Caki2 (cell line): ENCODE measurements around the gene NUTF2. TPM values are rescaled to one million over a fixed set of nuclear protein-coding genes. Genes with fewer than 3 reads are reported as not detected.
"Not testable (repeated sequence)": the region's sequence is repeated elsewhere in the genome, so short reads cannot be mapped to it uniquely, and the experiment has no call there.

Experiments used
- DNase-seq: peaks from one replicate; pipeline ENCODE4 v3.0.0-alpha.2; 2015; ENCODE audit warnings: low read depth
- in situ Hi-C: cut with HindIII; loops from 2 replicates; pipeline ENCODE4 v1.10.0; 2016; ENCODE audit warnings: low sequenced_read_pairs, low pct_unique_long_range_greater_than_20kb, mixed read lengths
- total RNA-seq: library from RNA; depleted of rRNA; stranded (reverse); fragments of >200 nt; shearing (Covaris generic); gene quantifications from 2 replicates; pipeline ENCODE4 v1.2.3, GENCODE V29; 2014; ENCODE audit warnings: low replicate concordance

Gene NUTF2
- total RNA-seq, 1 experiment from 2014 or later = 242 TPM

DNA sequence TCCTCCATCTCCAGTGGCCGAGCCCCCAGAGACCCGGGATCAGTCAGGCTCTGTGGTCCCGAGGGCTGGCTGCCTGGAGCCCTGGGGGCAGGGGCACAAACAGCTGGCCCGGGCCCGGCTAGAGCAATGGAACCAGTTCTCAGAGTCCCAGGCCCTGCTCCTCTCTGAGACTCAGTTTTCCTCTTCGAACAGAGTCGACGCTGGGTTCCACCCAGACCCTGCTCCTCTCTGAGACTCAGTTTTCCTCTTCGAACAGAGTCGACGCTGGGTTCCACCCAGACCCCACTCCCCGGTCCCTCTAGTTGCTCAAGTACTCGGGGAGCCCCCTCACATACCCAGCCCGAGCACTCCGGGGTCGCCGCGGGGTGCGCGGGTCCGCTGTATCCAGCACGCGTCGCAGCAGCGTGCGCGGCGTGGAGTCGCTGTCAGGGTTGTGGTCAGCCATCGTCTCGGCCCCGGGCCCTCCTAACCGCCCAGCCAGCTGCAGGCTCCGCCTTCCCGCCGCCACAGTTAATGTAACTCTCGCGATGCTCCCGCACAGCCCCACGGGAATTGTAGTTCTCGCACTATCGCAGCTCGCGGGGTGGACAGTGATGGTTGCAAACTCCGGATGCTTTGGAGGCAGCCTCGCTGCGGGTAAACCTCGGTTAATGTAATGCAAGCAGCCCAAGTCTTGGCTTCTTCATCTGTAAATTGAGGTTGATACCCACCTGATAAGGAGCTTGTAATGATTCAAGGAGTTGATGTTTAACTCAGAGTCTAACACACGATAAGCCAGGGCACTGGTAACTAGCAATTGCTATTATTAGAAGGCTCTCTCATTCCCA, 13.1 kb upstream of the NUTF2 start:
- DNase-seq = peak; percentile 80
- in situ Hi-C loops = no loop called here

DNA sequence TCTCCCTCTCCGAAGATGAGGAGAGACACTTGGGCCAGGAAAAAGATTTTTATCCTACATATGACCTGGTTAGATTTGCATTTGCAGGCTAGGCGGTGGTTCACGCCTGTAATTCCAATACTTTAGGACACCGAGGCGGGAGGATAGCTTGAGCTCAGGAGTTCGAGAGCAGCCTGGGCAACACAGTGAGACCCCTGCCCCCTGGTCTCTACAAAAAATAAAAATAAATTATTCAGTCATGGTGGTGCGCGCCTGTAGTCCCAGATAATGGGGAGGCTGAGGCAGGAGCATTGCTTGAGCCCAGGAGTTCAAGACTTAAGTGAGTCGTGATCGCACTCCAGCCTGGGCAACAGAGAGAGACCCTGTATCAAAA, 12.5 kb upstream of the NUTF2 start:
- DNase-seq = no peak
- in situ Hi-C loops = no loop called here

DNA sequence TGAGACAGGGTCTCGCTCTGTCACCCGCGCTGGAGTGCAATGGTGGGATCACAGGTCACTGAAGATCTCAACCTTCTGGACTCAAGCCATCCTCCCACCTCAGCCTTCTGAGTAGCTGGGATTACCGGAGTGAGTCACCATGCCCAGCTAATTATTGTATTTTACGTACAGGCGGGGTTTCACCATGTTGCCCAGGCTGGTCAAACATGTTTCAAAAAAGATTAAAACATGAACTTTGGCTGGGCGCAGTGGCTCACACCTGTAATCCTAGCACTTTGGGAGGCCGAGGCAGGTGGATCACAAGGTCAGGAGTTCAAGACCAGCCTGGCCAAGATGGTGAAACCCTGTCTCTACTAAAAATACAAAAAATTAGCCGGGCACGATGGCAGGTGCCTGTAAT, 9.5 kb upstream of the NUTF2 start:
- in situ Hi-C loops, DNase-seq: not testable (repeated sequence)

DNA sequence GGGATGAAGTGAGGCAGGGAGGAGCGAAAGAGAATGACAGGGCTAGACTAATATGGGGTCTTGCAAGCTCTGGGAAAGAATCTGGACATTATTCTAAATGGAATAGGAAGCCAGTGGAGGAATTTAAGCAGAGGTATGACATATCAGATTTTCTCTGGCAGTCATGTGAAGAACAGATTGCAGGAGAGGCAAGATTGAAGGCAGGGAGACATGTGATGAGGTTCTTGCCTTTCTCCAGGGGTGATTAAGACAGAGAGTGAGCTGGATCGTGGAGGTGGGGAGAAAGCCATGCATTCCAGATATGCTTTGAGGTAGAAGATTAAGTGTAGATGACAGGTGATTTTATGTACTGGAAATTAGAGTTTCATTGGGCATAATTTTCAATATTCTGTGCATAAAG, 8.9 kb upstream of the NUTF2 start:
- in situ Hi-C loops = no loop called here
- DNase-seq = no peak

DNA sequence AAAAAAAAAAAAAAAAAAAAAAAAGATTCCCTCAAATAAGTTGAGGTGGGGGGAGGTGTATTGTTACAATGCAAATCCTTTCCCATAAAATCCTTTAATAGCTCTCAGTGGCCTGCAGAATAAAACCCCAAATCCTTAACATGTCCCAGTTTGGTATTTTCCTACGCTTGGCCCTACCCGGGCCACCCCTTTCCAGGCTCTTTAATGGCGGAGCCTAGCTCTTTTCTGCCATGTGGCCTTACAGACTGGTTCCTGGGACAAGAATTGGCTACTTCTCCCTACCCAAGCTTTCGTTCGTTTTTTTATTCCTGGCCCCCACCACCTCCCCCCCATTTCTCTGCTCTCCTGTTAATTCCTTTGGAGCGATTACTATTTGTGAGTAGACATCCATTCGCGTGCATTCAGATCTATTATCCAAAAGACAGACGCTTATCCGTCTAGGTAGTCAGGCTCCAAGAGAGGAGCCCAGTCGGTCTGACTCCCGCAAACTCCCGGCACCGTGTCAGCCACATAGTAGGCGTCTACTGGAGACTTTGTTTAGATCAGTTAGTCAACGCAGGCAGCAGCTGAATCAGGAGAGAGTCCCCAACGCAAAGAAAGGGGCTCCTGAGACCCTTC, 5.4 kb upstream of the NUTF2 start:
- in situ Hi-C loops = no loop called here

DNA sequence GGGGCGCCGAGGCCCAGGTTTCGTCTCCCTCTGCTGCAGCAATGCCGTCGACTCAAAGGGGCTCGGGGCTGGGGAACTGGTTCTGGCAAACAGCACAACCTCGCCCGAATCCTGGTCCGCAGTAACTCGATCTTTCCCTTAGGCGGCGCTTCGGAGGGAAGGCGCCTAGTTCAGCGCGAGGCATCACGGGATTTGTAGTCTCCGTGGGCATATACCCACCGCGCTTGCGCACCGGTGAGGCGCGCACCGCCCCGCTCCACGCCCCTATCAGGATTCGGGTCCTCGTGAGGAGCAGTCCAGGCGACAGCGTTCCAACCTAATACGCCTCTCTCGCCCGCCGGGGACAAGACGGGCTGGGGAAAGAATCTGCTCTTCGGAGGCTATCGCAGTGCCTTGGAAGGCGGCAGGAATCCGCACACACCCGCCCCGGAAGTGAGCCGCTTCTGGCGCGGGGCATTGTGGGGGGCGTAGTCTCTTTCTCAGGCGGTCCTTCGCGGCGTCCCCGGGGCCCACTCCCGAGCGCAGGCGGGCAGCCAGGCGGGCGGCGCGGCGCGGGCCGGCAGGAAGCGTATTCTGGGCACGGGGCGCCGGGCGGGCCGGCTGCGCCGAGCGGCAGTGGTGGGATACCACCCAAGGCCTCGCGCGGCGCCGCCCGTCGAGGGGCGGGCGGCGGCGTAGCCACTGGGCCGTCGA, 4.8 kb upstream of the NUTF2 start, which contains the start of gene THAP11:
TSS of gene THAP11 (plus strand) at position 505 of the 693 bp plus-strand sequence. CDS start 235 bp downstream, outside the sequence.
- peak; percentile 91 for DNase-seq
- in situ Hi-C loops = no loop called here

More for the DNA sequence above, 5.4 kb upstream of the NUTF2 start:
- DNase-seq = no peak

DNA sequence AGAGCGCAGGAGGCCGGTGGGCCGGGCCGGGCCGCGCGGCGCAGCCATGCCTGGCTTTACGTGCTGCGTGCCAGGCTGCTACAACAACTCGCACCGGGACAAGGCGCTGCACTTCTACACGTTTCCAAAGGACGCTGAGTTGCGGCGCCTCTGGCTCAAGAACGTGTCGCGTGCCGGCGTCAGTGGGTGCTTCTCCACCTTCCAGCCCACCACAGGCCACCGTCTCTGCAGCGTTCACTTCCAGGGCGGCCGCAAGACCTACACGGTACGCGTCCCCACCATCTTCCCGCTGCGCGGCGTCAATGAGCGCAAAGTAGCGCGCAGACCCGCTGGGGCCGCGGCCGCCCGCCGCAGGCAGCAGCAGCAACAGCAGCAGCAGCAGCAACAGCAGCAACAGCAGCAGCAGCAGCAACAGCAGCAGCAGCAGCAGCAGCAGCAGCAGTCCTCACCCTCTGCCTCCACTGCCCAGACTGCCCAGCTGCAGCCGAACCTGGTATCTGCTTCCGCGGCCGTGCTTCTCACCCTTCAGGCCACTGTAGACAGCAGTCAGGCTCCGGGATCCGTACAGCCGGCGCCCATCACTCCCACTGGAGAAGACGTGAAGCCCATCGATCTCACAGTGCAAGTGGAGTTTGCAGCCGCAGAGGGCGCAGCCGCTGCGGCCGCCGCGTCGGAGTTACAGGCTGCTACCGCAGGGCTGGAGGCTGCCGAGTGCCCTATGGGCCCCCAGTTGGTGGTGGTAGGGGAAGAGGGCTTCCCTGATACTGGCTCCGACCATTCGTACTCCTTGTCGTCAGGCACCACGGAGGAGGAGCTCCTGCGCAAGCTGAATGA, 4.0 kb upstream of the NUTF2 start:
- DNase-seq = no peak
- in situ Hi-C loops = no loop called here

DNA sequence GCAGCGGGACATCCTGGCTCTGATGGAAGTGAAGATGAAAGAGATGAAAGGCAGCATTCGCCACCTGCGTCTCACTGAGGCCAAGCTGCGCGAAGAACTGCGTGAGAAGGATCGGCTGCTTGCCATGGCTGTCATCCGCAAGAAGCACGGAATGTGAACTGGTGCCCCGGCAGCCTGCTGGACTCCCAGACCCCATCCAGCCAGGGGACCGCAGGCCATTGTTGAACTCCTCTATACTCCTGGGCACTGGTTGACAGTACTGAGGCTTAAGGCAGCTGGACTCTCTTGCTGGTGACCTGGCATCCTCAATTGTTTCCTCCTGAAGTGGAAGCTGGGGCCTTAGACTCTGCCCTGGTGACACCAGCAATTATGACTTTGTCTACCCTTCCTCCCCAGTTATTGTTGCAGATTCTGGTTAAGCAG, 3.4 kb upstream of the NUTF2 start:
- in situ Hi-C loops = no loop called here
- DNase-seq = no peak

DNA sequence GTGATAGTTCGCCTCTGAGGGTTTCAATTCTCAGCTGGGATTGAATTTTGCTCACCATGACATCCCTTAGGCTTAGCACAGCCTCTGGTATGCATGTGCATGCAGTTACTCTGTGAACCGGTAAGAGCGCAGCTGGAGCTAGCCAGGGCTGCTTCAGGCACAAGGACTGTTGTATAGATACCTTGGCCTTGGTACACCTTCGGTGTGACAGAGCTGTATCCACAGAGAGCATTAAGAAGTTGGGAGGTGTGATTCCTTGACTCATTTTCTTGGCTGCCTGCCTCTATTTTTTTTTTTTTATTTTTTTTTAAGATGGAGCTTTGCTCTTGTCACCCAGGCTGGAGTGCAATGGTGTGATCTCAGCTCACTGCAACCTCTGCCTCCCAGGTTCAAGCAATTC, 2.2 kb upstream of the NUTF2 start:
- peak; percentile 43 for DNase-seq
- in situ Hi-C loops = no loop called here

DNA sequence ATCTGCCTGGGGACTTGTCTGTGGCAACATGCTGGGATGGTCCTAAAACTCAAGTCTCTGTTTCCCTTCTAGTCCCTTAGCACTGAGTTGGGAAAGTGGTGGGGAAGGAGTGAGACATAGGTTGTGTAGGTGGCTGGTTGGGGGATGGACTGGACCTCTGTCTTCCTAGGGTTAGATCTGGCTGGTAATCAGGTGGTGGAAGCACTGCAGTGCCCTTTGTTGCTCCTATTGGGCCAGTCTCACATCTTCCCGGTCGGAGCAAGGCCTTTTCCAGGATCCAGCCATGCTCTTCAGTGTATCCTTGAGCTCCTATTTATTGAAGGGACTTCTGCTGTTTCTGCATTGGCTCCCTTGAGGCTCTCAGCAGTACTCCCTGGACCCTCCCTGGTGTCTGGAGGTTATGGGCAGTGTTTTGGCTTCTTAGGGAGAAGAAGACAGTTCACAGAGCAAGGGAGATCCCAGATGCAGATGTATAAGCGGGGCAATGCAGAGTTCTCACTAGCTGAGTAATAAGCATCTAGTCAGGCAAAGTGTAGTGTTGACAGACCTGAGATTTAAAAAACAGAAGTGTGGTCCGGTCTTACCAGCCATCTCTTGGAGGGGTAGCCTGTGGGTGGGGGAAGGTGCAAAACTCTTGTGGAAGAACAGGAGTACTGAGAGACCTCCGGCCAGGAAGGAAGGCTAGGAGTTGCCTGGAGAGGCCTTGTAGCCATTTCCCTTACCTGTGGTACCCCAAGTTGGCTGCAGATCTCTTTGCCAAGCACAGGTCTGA, 1.3 kb upstream of the NUTF2 start:
- peak; percentile 7 for DNase-seq

DNA sequence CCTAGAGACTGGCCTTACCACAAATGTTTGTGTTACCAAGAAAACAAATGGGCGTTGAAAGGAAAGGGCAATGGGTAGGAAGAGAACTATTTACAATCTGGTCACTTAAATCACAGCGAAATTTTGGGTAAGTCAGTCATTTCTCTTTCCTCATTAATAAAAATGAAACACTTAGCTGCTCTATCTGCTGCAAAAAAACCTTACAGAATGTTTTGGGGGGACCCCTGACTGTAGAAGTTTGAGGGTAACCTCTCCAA, 742 bp upstream of the NUTF2 start:
- in situ Hi-C loops = no loop called here
- DNase-seq = no peak

More for the DNA sequence above, 1.3 kb upstream of the NUTF2 start:
- in situ Hi-C loops = no loop called here

DNA sequence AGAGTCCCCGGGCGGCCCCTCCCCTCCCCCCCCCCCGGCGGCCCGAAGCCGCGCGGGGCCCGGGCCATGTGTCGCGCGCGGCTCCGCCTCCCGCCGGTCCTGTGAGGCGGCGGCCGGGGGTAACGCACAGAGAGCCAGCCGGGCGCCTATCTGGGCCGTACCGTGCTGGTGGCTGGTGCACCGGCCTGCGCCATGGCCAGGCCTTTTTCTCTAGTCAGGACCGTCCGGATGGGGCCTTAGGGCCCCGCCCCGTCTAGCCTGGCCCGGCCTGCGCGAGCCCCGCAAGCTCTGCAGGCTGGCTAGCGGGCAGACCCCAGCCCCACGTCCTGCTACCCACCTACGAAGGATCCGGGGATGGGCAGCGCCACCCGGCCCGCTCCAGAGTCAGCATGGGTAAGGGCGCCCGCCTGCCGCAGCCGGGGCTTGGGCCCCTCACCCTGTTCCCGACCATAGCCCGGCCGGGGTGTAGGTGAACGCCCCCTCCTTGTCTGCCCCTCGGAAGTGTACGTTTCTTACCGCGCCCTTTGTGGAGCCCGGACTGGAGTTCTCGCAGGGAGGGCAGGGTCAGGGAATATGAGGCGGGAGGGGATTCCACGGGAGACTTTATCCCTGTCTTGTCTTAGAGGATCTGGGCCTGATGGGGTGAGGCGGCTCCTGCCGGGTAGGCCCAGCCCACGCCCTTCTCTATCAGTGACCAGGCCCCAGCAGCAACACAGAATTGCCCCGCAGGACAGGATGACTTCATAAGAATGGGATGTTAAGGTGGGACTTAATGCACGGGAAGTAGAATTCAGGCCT, 530 bp downstream of the NUTF2 start, which contains the start of gene CENPT:
TSS of gene CENPT (minus strand) at position 630 of the 798 bp plus-strand sequence. CDS start 13,834 bp downstream, outside the sequence.
- in situ Hi-C loops = no loop called here
- peak; percentile 49 for DNase-seq

DNA sequence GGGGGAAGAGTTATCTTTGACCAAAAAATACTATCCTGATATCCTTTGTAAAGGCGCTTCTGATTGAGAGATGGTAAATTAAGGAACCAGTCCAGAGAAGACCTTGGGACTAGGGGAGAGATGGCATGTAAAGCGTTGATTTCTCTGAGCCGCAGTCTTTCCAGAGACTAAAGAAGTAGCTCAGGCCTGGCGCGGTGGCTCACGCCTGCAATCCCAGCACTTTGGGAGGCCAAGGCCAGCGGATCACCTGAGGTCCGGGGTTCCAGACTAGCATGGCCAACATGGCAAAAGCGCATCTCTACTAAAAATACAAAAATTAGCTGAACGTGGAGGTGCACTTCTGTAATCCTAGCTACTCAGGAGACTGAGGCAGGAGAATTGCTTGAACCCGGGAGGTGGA, 1.4 kb downstream of the NUTF2 start:
- in situ Hi-C loops = no loop called here
- DNase-seq = no peak

DNA sequence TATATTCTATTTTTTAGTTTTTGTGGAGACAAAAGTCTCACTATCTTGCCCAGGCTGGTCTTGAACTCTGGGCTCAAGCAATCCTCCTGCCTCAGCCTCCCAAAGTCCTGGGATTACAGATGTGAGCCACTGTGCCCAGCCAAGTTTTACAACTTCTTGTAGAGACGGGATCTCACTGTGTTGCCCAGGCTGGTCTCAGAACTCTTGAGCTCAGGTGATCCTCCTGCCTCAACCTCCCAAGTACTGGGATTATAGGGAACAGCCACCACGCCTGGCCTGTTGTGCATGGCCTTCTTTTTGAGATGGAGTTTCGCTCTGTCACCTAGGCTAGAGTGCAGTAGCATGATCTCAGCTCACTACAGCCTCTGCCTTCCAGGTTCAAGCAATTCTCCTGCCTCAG, 6.9 kb downstream of the NUTF2 start:
- in situ Hi-C loops = no loop called here
- DNase-seq = no peak

DNA sequence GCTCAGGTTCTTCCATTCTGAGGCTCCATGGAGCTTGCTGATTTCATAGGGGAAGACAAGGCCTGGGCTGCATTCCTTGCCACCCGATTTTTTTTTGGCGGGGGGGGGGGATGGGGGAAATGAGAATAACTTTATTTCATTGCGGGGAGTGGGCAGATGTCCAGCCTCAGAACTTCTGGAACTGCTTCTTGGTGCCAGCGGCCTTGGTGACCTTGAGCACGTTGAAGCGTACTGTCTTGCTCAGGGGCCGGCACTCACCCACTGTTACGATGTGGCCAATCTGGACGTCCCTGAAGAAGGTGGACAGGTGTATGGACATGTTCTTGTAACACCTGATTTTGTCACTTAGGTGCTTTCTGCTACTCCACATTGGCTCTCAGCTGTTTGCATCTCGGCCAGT, 9.1 kb downstream of the NUTF2 start:
- no peak for DNase-seq
- in situ Hi-C loops = no loop called here

DNA sequence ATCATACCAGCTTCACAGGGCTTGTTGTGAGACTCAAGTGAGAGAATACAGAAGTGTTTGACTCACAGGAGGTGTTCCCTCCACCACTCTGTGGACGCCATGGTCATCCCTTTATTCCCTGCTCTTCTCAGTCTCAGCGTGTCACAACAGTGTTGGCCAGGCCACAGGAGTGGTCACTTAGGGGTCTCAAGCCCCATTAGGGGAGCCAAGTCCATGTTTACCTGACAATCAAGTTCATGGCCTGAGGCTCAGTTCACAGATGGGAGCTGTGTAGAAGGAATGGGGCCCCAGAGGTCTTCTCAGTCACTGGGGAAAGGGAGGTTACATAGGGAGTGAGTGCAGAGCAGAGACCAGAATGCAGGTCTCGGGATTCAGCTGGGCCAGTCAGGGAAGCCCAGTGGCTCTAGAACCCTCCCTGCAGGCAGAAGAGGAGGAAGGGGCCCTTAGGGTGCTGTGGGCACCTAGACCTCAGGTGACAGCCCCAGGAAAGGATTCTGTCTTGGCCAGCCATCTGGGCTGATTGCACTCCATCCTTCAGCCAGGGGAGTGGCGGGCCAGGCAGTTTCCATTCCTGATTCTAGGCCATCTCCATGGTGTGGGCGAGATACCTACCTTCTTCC, 10.3 kb downstream of the NUTF2 start:
- in situ Hi-C loops = no loop called here
- no peak for DNase-seq
